ENCODE data around the gene PDLIM1. TPM values are rescaled to one million over a fixed set of nuclear protein-coding genes. Genes with fewer than 3 reads are reported as not detected.

PDLIM1 gene
- total RNA-seq, 1 experiment from 2014 or later: 67.4 TPM

- H3K79me2 ChIP-seq (ENCODE audit: insufficient read depth, low read length): no peaks in the 10 kb centered on the region
- no peak overlapping the region for H3K9ac ChIP-seq (ENCODE audit: low read length)
- H3K4me3 ChIP-seq (replicated peaks in 1 of 2; ENCODE audit: low read depth in 1 of 2, low read length in 2 of 2): no peak overlapping the region
- H3K4me1 ChIP-seq (ENCODE audit: control insufficient read depth in 1 of 2, insufficient read depth in 2 of 2, low read length in 2 of 2): no peaks in the 10 kb centered on the region
- ChIA-PET RAD21 (ENCODE audit: low non-redundant PET in 1 of 2, low total read pairs in 2 of 2, uncharacterized antibody in 2 of 2, unreplicated experiment in 2 of 2) (no interaction called here), POLR2A (no interaction called here), CTCF (no interaction called here)
- ATAC-seq: no peak
- H3K4me2 ChIP-seq (ENCODE audit: low read length): no peak overlapping the region
- H3K36me3 ChIP-seq (ENCODE audit: control insufficient read depth in 1 of 2, insufficient read depth in 2 of 2, low read length in 2 of 2): no peaks in the 10 kb centered on the region
- intact Hi-C loops (cut with micrococcal nuclease): no loop called here
- H3K9me3 ChIP-seq (ENCODE audit: control insufficient read depth in 1 of 2, insufficient read depth in 1 of 2, low read depth in 1 of 2, low read length in 2 of 2): no peaks in the 10 kb centered on the region
- H4K20me1 ChIP-seq (ENCODE audit: insufficient read depth): no peaks in the 10 kb centered on the region
- peaks cover 4% of the 10 kb centered on the region; the same call in 1 of the 2 replicates for H3K27me3 ChIP-seq (ENCODE audit: insufficient read depth, low read length)
- TF ChIP-seq SP1 (IDR thresholded peaks at IDR 0.05; ENCODE audit: low read depth) (no peak), ELF1 (IDR thresholded peaks at IDR 0.05; ENCODE audit: borderline replicate concordance, low read depth) (no peak), RAD21 (IDR thresholded peaks at IDR 0.05; ENCODE audit: low read depth) (no peak), ZBTB33 (IDR thresholded peaks at IDR 0.05; ENCODE audit: extremely low read depth, insufficient replicate concordance, low read length) (no peak), SIN3A (IDR thresholded peaks at IDR 0.05; ENCODE audit: low read depth) (no peak), CBX3 (IDR thresholded peaks at IDR 0.05; ENCODE audit: low read depth) (no peak), EZH2 (IDR thresholded peaks at IDR 0.05) (no peak), EGR1 (IDR thresholded peaks at IDR 0.05; ENCODE audit: low read depth) (no peak), EZH2phosphoT487 (IDR thresholded peaks at IDR 0.05; ENCODE audit: borderline replicate concordance) (no peak), SRF (IDR thresholded peaks at IDR 0.05; ENCODE audit: low read depth) (no peak), CTCF (IDR thresholded peaks at IDR 0.05 in 2 of 3, conservative IDR thresholded peaks at IDR 0.05 in 1 of 3; ENCODE audit: borderline replicate concordance in 1 of 3, insufficient read depth in 1 of 3, low read depth in 2 of 3, low read length in 2 of 3) (no peak), ZNF274 (IDR thresholded peaks at IDR 0.05; ENCODE audit: low read depth, low read length) (no peak)
- no peak for DNase-seq (ENCODE audit: low read depth, low spot score)
- H3K27ac ChIP-seq (ENCODE audit: low read depth, low read length): no peak overlapping the region
- no peaks in the 10 kb centered on the region for H3K9me2 ChIP-seq (ENCODE audit: insufficient read depth)
- no TSS peak for BruUV-seq (replicated peaks)
- no peak overlapping the region for H2AFZ ChIP-seq (ENCODE audit: low read depth, low read length, poor library complexity, severe bottlenecking)
These were observed 36.6 kb upstream of the PDLIM1 start for GRCh38 chr10:95327367-95327766.

Measured in HCT116 (cell line).